ENCODE data around the gene EVI5. TPM values are rescaled to one million over a fixed set of nuclear protein-coding genes. Genes with fewer than 3 reads are reported as not detected.
"Not testable (repeated sequence)": the region's sequence is repeated elsewhere in the genome, so short reads cannot be mapped to it uniquely, and the experiment has no call there.

Gene EVI5
- total RNA-seq, 1 donor from 2014 or later, result 52.6 TPM

GRCh38 chr1:92743221-92743620 is 41.7 kb downstream of the EVI5 start:
- Mint-ChIP-seq H3K27ac (ENCODE audit: unreplicated experiment) (no peak overlapping the region), H3K9me3 (ENCODE audit: unreplicated experiment) (no peaks in the 10 kb centered on the region), H3K36me3 (ENCODE audit: unreplicated experiment) (no peaks in the 10 kb centered on the region), H3K4me3 (ENCODE audit: unreplicated experiment) (no peak overlapping the region), H3K27me3 (ENCODE audit: unreplicated experiment) (no peaks in the 10 kb centered on the region), H3K4me1 (ENCODE audit: unreplicated experiment) (no peaks in the 10 kb centered on the region)
- no peak for DNase-seq (ENCODE audit: extremely low spot score, unreplicated experiment)
- TF ChIP-seq CTCF (IDR thresholded peaks at IDR 0.05), result no peak

- Mint-ChIP-seq H3K4me3 (ENCODE audit: unreplicated experiment) (no peak overlapping the region), H3K27ac (ENCODE audit: unreplicated experiment) (no peak overlapping the region), H3K4me1 (ENCODE audit: unreplicated experiment) (no peaks in the 10 kb centered on the region), H3K9me3 (ENCODE audit: unreplicated experiment) (no peaks in the 10 kb centered on the region), H3K36me3 (ENCODE audit: unreplicated experiment) (peaks cover 7% of the 10 kb centered on the region), H3K27me3 (ENCODE audit: unreplicated experiment) (no peaks in the 10 kb centered on the region)
- no peak for DNase-seq (ENCODE audit: extremely low spot score, unreplicated experiment)
- TF ChIP-seq CTCF (IDR thresholded peaks at IDR 0.05), result no peak
Measured at GRCh38 chr1:92739669-92740524, 45.0 kb downstream of the EVI5 start.

GRCh38 chr1:92736395-92736794 is 48.5 kb downstream of the EVI5 start:
- no peak overlapping the region for H3K4me3 Mint-ChIP-seq (ENCODE audit: unreplicated experiment)
- H3K9me3 Mint-ChIP-seq (ENCODE audit: unreplicated experiment), result no peaks in the 10 kb centered on the region
- no peaks in the 10 kb centered on the region for H3K4me1 Mint-ChIP-seq (ENCODE audit: unreplicated experiment)
- no peak overlapping the region for H3K27ac Mint-ChIP-seq (ENCODE audit: unreplicated experiment)
- no peaks in the 10 kb centered on the region for H3K27me3 Mint-ChIP-seq (ENCODE audit: unreplicated experiment)
- no peak for DNase-seq (ENCODE audit: extremely low spot score, unreplicated experiment)
- peak; percentile 45 for TF ChIP-seq CTCF (IDR thresholded peaks at IDR 0.05)
- H3K36me3 Mint-ChIP-seq (ENCODE audit: unreplicated experiment), result peaks cover 25% of the 10 kb centered on the region

GRCh38 chr1:92730476-92730875 is 54.4 kb downstream of the EVI5 start:
- Mint-ChIP-seq H3K27ac (ENCODE audit: unreplicated experiment) (no peak overlapping the region), H3K36me3 (ENCODE audit: unreplicated experiment) (peaks cover 22% of the 10 kb centered on the region), H3K4me1 (ENCODE audit: unreplicated experiment) (peaks cover 3% of the 10 kb centered on the region), H3K27me3 (ENCODE audit: unreplicated experiment) (no peaks in the 10 kb centered on the region), H3K4me3 (ENCODE audit: unreplicated experiment) (no peak overlapping the region), H3K9me3 (ENCODE audit: unreplicated experiment) (no peaks in the 10 kb centered on the region)
- DNase-seq (ENCODE audit: extremely low spot score, unreplicated experiment), result no peak
- TF ChIP-seq CTCF (IDR thresholded peaks at IDR 0.05), result no peak

- H3K27me3 Mint-ChIP-seq (ENCODE audit: unreplicated experiment), result no peaks in the 10 kb centered on the region
- no peak overlapping the region for H3K27ac Mint-ChIP-seq (ENCODE audit: unreplicated experiment)
- no peak for TF ChIP-seq CTCF (IDR thresholded peaks at IDR 0.05)
- H3K4me1 Mint-ChIP-seq (ENCODE audit: unreplicated experiment), result peaks cover 3% of the 10 kb centered on the region
- H3K36me3 Mint-ChIP-seq (ENCODE audit: unreplicated experiment), result peaks cover 16% of the 10 kb centered on the region
- DNase-seq (ENCODE audit: extremely low spot score, unreplicated experiment), result no peak
- H3K4me3 Mint-ChIP-seq (ENCODE audit: unreplicated experiment), result no peak overlapping the region
- no peaks in the 10 kb centered on the region for H3K9me3 Mint-ChIP-seq (ENCODE audit: unreplicated experiment)
Measured at GRCh38 chr1:92728697-92729096, 56.2 kb downstream of the EVI5 start.

GRCh38 chr1:92723713-92724112 is 61.2 kb downstream of the EVI5 start:
- H3K36me3 Mint-ChIP-seq (ENCODE audit: unreplicated experiment), result peaks cover 10% of the 10 kb centered on the region
- H3K27ac Mint-ChIP-seq (ENCODE audit: unreplicated experiment); H3K4me1 Mint-ChIP-seq (ENCODE audit: unreplicated experiment); H3K27me3 Mint-ChIP-seq (ENCODE audit: unreplicated experiment); H3K4me3 Mint-ChIP-seq (ENCODE audit: unreplicated experiment); H3K9me3 Mint-ChIP-seq (ENCODE audit: unreplicated experiment); DNase-seq (ENCODE audit: extremely low spot score, unreplicated experiment): not testable (repeated sequence)

All from osteocyte (in vitro differentiated cells).